Suprapubic skin (tissue), 4 donors: ENCODE measurements around the gene MLST8. TPM values are rescaled to one million over a fixed set of nuclear protein-coding genes. Genes with fewer than 3 reads are reported as not detected.
A peak's percentile ranks its signal among the peaks of the same experiment; 100 is the strongest.

Experiments
- DNase-seq, 2 donors: peaks; one replicate each; pipeline ENCODE4 v3.0.0-alpha.2; 2019; ENCODE audit warnings: low spot score in 2 of 2
- H3K27ac ChIP-seq: fragments of 200-600 bp; sonication (generic); one replicate; pipeline ENCODE4 v1.5.1; 2019
- H3K27me3 ChIP-seq: fragments of 200-600 bp; sonication (generic); one replicate; pipeline ENCODE4 v1.5.1; 2019
- H3K36me3 ChIP-seq: fragments of 200-600 bp; sonication (generic); one replicate; pipeline ENCODE4 v1.5.1; 2019
- H3K4me1 ChIP-seq: fragments of 200-600 bp; sonication (generic); one replicate; pipeline ENCODE4 v1.5.1; 2019
- H3K4me3 ChIP-seq: fragments of 200-600 bp; sonication (generic); one replicate; pipeline ENCODE4 v1.5.1; 2019; ENCODE audit warnings: mild to moderate bottlenecking
- H3K9me3 ChIP-seq: fragments of 200-600 bp; sonication (generic); one replicate; pipeline ENCODE4 v1.5.1; 2019
- EP300 ChIP-seq: sonication (generic); formaldehyde crosslinking; IDR thresholded peaks from one replicate; pipeline ENCODE4 v1.6.1; 2017; ENCODE audit warnings: antibody characterized with exemption
- POLR2A ChIP-seq, 2 donors: fragments of 450-650 bp; IDR thresholded peaks; one replicate each; pipeline ENCODE4 v1.6.1; 2017; ENCODE audit warnings: antibody characterized with exemption in 2 of 2, mild to moderate bottlenecking in 2 of 2, moderate library complexity in 2 of 2
- POLR2AphosphoS5 ChIP-seq, 3 donors: sonication (generic); formaldehyde crosslinking; IDR thresholded peaks; one replicate each; pipeline ENCODE4 v1.6.1; 2017; ENCODE audit warnings: antibody characterized with exemption in 3 of 3
- WGBS: methylation state at CpG from one replicate; pipeline ENCODE4 v1.1.5; 2018; 5-methylcytosine and 5-hydroxymethylcytosine counted together
- total RNA-seq, 4 donors: library from RNA; depleted of rRNA; stranded (reverse); fragments of >200 nt; gene quantifications; one replicate each; pipeline ENCODE4 v1.1.0, GENCODE V29; 2016
- TF ChIP-seq, protein P1 (sequence below), 2 donors: fragments of 200-600 bp in 1 of 2; fragments of 450-650 bp in 1 of 2; sonication (generic) in 1 of 2; IDR thresholded peaks; one replicate each; pipeline ENCODE4 v1.5.1; 2016 to 2019; ENCODE audit warnings: antibody characterized with exemption in 2 of 2, mild to moderate bottlenecking in 1 of 2, moderate library complexity in 1 of 2

Gene MLST8
- total RNA-seq, 4 donors from 2014 or later = 52.3 to 69.5 (median 55.1) TPM

DNA sequence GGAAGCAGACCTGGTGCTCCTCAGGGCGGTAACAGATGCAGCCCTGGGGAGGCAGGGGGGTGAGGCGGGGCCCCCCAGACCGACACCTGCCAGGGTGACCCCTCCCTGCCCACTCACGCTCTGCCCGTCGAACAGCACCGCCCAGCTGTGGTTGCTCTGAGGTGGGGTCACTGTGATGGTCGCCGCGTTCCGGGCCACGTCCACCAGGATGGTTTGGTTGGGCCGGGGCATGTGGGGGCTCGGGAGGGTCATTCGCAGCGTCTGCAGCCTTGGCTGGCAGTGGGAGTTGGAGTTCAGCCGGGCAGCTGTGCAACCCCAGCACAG lies 4.7 kb downstream of the MLST8 start:
- peaks cover 43% of the 10 kb centered on the region for H3K4me1 ChIP-seq
- H3K27ac ChIP-seq = no peak overlapping the region
- peaks cover 34% of the 10 kb centered on the region for H3K36me3 ChIP-seq
- 100% methylated on average over 2 of the region's 17 CpGs for WGBS
- H3K27me3 ChIP-seq = no peaks in the 10 kb centered on the region
- no peak for DNase-seq
- no peak for TF ChIP-seq EP300
- no peak for TF ChIP-seq POLR2A (IDR thresholded peaks at IDR 0.05)
- TF ChIP-seq, protein P1, sequence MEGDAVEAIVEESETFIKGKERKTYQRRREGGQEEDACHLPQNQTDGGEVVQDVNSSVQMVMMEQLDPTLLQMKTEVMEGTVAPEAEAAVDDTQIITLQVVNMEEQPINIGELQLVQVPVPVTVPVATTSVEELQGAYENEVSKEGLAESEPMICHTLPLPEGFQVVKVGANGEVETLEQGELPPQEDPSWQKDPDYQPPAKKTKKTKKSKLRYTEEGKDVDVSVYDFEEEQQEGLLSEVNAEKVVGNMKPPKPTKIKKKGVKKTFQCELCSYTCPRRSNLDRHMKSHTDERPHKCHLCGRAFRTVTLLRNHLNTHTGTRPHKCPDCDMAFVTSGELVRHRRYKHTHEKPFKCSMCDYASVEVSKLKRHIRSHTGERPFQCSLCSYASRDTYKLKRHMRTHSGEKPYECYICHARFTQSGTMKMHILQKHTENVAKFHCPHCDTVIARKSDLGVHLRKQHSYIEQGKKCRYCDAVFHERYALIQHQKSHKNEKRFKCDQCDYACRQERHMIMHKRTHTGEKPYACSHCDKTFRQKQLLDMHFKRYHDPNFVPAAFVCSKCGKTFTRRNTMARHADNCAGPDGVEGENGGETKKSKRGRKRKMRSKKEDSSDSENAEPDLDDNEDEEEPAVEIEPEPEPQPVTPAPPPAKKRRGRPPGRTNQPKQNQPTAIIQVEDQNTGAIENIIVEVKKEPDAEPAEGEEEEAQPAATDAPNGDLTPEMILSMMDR (IDR thresholded peaks at IDR 0.05) = no peak
- TF ChIP-seq POLR2AphosphoS5 (IDR thresholded peaks at IDR 0.05) = no peak
- H3K9me3 ChIP-seq = no peaks in the 10 kb centered on the region
- H3K4me3 ChIP-seq = no peak overlapping the region

DNA sequence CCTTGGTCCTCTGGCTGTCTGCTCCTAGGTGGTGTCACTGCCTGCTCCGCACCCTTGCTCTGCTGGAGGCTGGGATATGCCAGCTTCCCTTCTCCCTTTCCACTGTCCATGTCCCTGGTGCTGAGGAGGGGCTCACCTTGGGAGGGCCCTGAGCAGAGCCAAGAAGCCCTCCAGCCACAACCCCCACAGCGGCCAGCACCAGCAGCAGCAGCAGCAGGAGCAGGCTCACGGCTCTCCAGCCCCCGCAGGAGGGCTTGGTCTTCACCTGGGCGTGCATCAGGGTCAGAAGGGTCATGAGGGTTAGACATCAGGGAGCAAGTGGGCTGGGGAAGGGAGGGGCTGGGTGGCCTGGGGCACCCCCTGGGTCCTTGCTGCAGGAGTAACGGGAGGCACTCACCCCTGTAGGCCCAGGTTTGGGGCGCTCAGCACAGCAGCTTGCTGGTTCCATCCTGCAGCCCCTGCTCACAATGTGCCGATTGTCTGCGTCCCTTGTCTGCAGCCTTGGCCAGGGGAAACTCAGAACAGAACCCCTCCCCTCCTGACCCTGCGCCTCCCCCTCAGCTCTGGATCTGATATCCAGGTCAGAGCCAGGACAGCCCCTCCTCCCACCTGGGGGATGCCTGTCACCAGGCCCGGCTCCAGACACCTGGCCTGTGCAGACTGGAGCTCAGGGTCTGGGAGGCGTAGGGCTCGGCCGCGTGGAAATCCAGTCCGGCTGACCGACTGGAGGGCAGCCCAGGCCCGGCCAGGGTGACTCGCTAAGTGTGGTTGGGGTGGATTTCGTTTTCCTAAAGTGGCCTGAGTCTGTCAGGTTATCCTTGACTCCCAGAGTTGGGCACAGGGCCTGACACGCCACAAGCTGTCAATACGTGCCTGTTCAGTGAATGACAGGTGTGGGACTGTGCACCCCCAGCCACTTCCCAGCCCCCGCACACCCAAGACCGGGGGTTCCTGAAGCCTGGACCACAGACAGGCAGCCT lies 5.4 kb downstream of the MLST8 start, which contains the start of gene BRICD5:
TSS of gene BRICD5 (minus strand) at position 478 of the 980 bp plus-strand sequence. CDS start at position 448, 30 bp downstream.
- H3K36me3 ChIP-seq = peaks cover 34% of the 10 kb centered on the region
- DNase-seq = no peak
- WGBS = 70% methylated on average over 2 of the region's 24 CpGs
- H3K27ac ChIP-seq = peak within 1 kb of the TSS; percentile 44
- H3K4me3 ChIP-seq = no peak within 1 kb of the TSS
- H3K27me3 ChIP-seq = no peaks in the 10 kb centered on the region
- no peak for TF ChIP-seq POLR2A (IDR thresholded peaks at IDR 0.05)
- TF ChIP-seq EP300 = no peak
- TF ChIP-seq, protein P1 (IDR thresholded peaks at IDR 0.05) = no peak
- TF ChIP-seq POLR2AphosphoS5 (IDR thresholded peaks at IDR 0.05) = no peak
- peaks cover 46% of the 10 kb centered on the region for H3K4me1 ChIP-seq
- no peaks in the 10 kb centered on the region for H3K9me3 ChIP-seq

DNA sequence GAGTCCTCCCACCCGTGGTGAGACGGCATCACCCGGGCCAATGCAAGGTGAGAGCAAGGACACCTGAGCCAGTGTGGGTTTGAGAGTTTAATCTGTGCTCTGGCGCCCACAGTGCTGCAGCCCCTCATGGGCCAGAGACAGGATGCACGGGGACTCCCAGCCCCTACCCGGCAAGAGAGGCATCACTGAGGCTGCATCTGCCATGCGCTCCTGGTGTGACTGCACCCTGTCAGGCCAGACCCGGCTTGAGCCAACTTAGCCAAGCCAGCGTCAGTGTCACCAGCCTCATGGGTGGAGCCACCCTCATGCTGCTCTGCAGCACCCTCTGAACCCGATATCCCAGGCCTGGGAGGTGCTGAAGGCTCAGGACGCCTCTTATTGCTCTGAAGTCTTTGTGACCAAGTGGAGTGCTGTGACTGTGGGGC lies 6.7 kb downstream of the MLST8 start:
- Histone ChIP-seq H3K27ac (peak overlapping the region; percentile 44), H3K36me3 (peaks cover 33% of the 10 kb centered on the region), H3K4me1 (peaks cover 36% of the 10 kb centered on the region), H3K9me3 (no peaks in the 10 kb centered on the region), H3K4me3 (no peak overlapping the region), H3K27me3 (no peaks in the 10 kb centered on the region)
- WGBS = 52% methylated on average over 6 of the region's 11 CpGs
- no peak for DNase-seq
- no peak for TF ChIP-seq POLR2AphosphoS5 (IDR thresholded peaks at IDR 0.05)
- TF ChIP-seq EP300 = no peak
- TF ChIP-seq, protein P1 (IDR thresholded peaks at IDR 0.05) = no peak
- TF ChIP-seq POLR2A (IDR thresholded peaks at IDR 0.05) = no peak

DNA sequence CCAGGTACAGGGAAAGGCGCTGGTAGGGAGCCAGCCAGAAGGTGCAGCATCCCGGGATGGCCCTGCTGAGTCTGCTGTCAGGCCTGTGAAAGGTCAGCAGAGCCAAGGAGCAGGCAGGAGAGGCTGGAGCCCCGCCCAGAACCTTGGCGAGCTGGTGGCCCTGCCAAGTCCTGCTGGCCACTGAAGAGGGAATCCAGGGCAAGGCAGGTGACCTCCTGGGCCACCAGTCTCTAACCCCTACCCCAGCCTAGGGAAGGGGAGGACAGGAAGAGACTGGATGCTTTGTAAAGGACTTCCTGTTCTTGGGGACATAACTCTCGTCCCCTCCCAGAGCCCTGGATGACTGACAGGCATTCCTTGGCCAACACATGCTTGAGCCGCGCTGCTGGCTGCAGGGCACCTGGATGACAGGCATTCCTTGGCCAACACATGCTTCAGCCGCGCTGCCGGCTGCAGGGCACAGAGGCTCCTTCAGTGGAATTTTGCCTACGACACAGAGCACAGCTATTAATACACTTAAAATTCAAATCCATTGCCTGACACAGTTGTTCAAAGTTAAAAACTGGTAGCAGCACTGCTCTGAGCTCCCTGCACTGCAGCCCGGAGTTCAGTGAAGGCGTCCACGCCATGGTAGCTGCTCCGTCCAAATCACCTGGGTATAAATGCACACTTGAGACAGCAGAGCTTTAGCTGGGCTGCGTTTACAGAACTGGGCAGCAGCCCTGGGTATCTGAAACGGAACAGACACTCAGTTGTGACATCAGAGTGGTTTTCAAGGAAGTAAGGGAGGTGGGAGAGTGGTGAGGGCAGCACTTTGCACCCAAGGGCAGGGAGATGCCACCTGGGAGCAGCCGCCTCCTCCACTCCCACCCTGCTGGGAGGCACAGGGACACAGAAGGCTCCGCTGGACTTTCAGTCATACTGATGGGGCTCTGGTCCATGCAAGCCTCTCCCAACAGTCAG lies 7.4 kb downstream of the MLST8 start:
- Histone ChIP-seq H3K9me3 (no peaks in the 10 kb centered on the region), H3K27ac (peak overlapping the region; percentile 44), H3K27me3 (no peaks in the 10 kb centered on the region), H3K36me3 (peaks cover 26% of the 10 kb centered on the region), H3K4me3 (peak overlapping the region; percentile 90), H3K4me1 (peaks cover 36% of the 10 kb centered on the region)
- WGBS = 39% methylated on average over 12 of the region's 19 CpGs
- TF ChIP-seq POLR2A (IDR thresholded peaks at IDR 0.05) = no peak
- no peak for TF ChIP-seq POLR2AphosphoS5 (IDR thresholded peaks at IDR 0.05)
- TF ChIP-seq, protein P1 (IDR thresholded peaks at IDR 0.05) = no peak
- no peak for TF ChIP-seq EP300
- DNase-seq = no peak
